ENCODE measurements around the gene PLEKHG2.

DNA sequence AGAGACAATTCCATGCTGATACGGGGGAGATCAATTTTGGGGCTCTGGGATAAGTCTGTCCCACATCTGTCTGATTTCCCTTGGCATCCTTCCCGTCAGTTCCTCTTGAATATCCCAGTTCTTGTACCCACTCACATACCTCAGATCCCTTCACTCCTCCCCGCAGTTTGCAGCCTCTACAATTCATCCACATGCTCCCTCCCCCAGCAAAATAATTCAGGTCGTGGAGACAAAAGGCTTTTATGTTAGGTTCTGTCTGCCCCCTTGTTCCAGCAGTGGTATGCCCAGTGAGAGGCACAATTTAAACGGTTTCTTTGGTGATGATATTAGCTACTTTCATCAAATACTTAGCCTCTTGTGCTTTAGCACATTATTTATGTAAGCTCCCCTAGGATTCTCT lies 13.7 kb downstream of the PLEKHG2 start:
- TF ChIP-seq EZH2phosphoT487 (IDR thresholded peaks at IDR 0.05; ENCODE audit: borderline replicate concordance), result no peak
- no peak for TF ChIP-seq CTCF (conservative IDR thresholded peaks at IDR 0.05; ENCODE audit: low read length)

All from Loucy (cell line).